ENCODE measurements around the gene CR1L.
"Not testable (repeated sequence)": the region's sequence is repeated elsewhere in the genome, so short reads cannot be mapped to it uniquely, and the experiment has no call there.

Gene CR1L

GRCh38 chr1:207644852-207645634 lies at the start of gene CR1L:
TSS of gene CR1L (plus strand) at chr1:207645133. CDS start at chr1:207645234, 101 bp downstream.
- DNase-seq, result peak; percentile 76

GRCh38 chr1:207603777-207604176 lies 41.2 kb upstream of the CR1L start:
- DNase-seq, result no peak

DNA sequence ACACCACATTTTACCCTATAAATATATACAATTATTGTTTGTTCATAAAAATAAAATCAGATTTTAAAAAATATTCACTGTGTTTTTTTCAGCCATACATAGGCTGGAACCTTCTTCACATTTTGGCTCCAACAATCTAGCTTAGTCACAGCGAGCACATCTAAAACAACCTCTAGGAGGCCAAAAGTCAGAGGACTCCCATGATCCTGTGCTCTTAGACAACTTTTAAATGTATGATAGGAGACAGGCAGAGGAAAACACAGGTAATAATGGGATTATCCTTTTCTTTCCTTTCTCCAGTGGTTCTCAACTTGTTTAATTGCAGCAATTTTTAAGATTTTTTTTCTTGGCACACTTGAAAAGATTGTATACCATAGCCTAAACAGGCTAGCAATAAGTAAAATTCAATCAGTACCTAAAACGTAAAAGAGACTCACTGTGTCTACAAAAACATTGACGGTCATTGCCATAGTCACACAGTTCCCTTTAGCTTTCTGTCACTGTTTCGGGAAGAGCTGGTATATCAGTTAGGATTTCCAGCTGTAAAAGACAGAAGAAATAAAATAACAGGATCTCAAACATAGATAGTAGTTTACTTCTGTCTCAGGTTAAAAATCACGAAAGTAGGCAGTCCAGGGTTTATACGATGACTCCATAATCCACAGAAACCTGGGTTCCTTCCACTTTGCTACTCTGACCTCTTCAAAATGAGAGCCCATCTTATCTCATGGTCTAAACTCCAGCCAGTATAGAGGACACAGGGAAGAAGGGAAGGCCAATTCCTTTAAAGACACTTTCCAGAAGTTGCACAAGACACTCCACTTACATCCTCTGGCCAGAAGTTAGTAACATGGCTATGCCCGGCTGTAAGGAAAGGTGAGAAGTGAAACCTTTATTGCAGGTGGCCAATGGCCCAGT lies 39.2 kb upstream of the CR1L start:
- DNase-seq, result no peak

- DNase-seq, result no peak
Measured at GRCh38 chr1:207606362-207606755, 38.6 kb upstream of the CR1L start.

DNA sequence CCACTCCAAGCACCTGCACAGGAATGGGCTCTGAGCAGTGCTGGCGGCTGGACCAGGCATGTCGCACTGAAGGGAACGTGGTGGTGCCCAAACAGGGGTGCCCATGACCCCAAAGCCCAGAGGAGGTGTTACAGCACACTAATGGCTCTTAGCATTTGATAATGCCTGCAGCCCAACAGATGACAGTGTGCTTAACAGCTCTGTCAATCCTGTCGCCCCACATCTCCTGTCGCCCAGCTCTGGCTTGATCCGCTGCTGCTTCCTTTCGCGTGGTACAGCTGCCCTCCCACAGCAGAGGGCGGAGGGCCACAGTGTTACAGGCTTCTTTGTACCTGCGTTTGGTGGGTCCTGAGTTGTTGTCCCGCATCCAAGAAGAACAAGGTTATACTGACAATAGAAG lies 32.2 kb upstream of the CR1L start:
- DNase-seq, result no peak

- peak; percentile 4 for DNase-seq
Measured at GRCh38 chr1:207619871-207620542, 24.9 kb upstream of the CR1L start.

GRCh38 chr1:207620543-207620893 lies 24.4 kb upstream of the CR1L start:
- no peak for DNase-seq

GRCh38 chr1:207625504-207626071 lies 19.3 kb upstream of the CR1L start:
- not testable (repeated sequence) for DNase-seq

DNA sequence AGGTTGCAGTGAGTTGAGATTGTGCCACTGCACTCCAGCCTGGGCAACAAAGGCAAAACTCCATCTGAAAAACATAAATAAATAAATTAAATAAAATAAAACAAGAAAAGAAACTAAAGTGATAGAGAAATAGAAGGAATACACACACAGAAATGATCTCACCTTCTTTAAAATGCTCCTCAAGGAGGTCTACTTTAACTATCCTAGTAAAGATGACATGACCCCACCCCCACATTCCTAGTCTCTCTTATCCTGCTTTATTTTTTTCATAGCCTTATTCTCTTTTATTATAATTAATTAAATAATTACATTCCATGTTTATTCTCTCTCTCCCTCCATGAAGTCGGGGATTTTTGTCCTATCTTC lies 18.0 kb upstream of the CR1L start:
- no peak for DNase-seq

DNA sequence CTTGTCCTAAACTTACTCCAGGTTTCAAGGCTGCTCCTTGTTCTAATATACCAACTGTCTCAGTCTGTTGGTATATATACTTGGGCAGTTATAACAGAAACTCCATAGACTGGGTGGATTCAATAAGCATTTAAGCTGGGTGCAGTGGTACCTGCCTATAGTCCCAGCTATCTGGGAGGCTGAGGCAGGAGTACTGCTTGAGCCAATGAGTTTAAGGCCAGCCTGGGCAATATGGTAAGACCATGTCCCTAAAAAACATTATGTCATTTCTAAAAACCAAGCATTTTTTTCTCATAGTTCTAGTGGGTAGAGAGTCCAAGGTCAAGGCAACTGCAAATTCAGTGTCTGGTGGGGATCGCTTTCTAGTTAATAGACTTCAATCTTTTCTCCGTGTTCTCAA lies 17.4 kb upstream of the CR1L start:
- DNase-seq, result no peak

GRCh38 chr1:207628776-207629175 lies 16.2 kb upstream of the CR1L start:
- no peak for DNase-seq

DNA sequence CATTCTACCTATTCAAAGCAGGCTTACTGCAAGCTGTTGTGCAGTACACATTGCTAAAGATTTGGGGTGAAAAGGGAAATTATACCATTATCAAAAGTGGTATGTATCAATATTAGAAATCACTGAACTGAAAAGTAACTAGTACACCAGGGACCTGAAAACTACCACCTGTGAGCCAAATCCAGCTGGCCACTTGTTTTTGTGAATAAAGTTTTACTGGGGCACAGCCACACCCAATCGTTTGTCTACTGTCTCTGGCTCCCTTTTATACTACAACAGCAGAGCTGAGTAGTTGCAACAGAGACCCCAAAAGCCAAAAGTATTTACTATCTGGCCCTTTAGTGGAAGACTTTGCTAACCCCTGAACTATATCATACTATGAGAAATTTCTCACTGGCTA lies 13.8 kb upstream of the CR1L start:
- no peak for DNase-seq

DNA sequence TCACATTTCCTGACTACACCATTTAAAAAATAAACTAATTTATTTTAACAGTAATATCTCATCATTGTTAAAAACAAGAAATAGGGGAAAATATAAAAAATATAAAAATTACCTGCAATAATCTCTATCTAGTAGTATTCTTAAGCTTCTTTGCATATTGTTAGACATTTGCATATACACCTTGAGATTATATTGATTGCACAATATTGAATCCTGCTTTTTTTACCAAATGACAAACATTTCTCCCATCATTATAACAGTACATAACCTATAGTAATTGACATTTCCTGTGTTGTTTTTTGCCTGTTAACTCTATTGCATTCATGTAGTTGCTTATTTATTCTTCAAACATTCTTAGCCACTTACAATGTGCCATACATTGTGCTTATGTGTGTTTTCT lies 11.7 kb upstream of the CR1L start:
- no peak for DNase-seq

DNA sequence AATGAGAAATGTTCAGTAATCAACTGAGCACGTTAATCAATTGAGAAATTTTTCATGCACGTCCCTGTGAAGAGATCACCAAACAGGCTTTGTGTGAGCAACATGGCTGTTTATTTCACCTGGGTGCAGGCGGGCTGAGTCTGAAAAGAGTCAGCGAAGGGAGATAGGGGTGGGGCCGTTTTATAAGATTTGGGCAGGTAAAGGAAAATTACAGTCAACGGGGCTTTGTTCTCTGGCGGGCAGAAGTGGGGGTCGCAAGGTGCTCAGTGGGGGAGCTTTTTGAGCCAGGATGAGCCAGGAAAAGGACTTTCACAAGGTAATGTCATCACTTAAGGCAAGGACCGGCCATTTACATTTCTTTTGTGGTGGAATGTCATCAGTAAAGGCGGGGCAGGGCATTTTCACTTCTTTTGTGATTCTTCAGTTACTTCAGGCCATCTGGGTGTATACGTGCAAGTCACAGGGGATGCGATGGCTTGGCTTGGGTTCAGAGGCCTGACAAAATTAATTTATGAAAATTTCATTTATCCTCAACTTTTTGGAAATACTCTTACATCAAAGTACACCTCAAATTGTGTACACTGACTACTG lies 11.1 kb upstream of the CR1L start:
- not testable (repeated sequence) for DNase-seq

GRCh38 chr1:207634293-207634692 lies 10.6 kb upstream of the CR1L start:
- DNase-seq, result not testable (repeated sequence)

DNA sequence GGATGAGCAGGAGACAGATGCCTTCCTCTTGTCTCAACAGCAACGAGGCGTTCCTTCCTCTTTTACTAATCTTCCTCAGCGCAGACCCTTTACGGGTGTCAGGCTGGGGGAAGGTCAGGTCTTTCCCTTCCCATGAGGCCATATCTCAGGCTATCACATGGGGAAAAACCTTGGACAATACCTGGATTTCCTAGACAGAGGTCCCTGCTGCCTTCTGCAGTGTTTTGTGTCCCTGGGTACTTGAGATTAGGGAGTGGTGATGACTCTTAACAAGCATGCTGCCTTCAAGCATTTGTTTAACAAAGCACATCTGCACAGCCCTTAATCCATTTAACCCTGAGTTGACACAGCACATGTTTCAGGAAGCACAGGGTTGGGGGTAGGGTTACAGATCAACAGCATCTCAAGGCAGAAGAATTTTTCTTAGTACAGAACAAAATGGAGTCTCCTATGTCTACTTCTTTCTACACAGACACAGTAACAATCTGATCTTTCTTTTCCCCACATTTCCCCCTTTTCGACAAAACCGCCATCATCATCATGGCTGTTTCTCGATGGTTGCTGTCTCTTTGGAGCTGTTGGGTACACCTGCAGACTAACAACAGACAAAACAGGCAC lies 9.3 kb upstream of the CR1L start:
- not testable (repeated sequence) for DNase-seq

GRCh38 chr1:207638487-207639145 lies 6.3 kb upstream of the CR1L start:
- DNase-seq, result not testable (repeated sequence)

GRCh38 chr1:207639362-207639761 lies 5.6 kb upstream of the CR1L start:
- DNase-seq, result not testable (repeated sequence)

GRCh38 chr1:207644166-207644851 lies 624 bp upstream of the CR1L start:
- no peak for DNase-seq

- DNase-seq, result no peak
Measured at GRCh38 chr1:207645635-207646081, 725 bp downstream of the CR1L start.

- no peak for DNase-seq
Measured at GRCh38 chr1:207646171-207646570, 1.2 kb downstream of the CR1L start.
